GM06990 (cell line): ENCODE data around the gene USF3.
A peak's percentile ranks its signal among the peaks of the same experiment; 100 is the strongest.

Experiments used
- DNase-seq: peaks from one replicate; pipeline ENCODE4 v3.0.0-alpha.2; 2011; ENCODE audit not compliant: insufficient read length; ENCODE audit errors: extremely low read depth
- H3K27me3 ChIP-seq: replicated peaks from 2 replicates; pipeline ENCODE4 v1.6.0; 2011; ENCODE audit warnings: low read length; ENCODE audit not compliant: control insufficient read depth, insufficient read depth
- H3K36me3 ChIP-seq: 2 replicates; pipeline ENCODE4 v1.5.1; 2011; ENCODE audit warnings: low read length; ENCODE audit not compliant: control insufficient read depth, insufficient read depth
- H3K4me3 ChIP-seq: replicated peaks from 2 replicates; pipeline ENCODE4 v1.5.1; 2011; ENCODE audit warnings: low read depth, mild to moderate bottlenecking, control low read depth, low read length
- CTCF ChIP-seq: IDR thresholded peaks from 2 replicates; pipeline ENCODE4 v1.5.1; 2011; ENCODE audit warnings: low read length, control low read depth, mild to moderate bottlenecking, inconsistent platforms; ENCODE audit not compliant: insufficient read depth, poor library complexity, severe bottlenecking

The USF3 gene

GRCh38 chr3:113607219-113607596 lies 89.2 kb downstream of the USF3 start:
- Histone ChIP-seq H3K36me3 (peaks cover 26% of the 10 kb centered on the region), H3K27me3 (no peaks in the 10 kb centered on the region), H3K4me3 (no peak overlapping the region)
- DNase-seq = no peak
- no peak for TF ChIP-seq CTCF

DNA sequence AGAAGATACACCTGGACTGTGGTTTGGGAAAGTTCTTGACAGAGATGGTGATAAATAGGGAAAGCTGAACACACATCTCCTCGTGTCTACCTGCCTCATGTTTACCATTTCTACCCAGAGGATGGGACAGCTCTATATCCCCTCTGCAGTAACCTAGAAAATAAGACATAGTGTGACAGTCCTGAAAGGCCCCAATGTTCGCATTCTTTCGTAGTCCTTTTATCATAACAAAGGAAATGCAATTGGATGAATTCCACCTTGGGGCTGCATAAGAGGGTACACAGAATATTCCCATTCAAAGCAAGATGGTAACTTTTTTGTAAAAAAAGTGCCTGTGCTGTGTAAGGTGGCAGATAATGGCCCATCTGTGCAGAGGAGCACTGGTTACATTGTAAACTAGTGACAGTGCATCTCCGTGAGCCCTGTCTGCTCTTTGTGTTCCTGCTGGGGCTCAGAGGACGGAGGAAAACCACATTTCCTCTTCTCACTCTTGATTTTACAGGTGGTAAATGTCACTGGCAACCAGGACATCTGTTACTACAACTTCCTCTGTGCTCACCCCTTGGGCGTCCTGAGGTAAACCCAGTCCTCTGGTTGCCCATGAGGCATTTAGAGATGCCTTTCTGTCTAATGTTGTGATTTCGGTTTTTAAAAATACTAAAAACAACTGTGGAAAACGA lies 89.8 kb downstream of the USF3 start:
- Histone ChIP-seq H3K27me3 (no peaks in the 10 kb centered on the region), H3K36me3 (peaks cover 23% of the 10 kb centered on the region), H3K4me3 (no peak overlapping the region)
- TF ChIP-seq CTCF = no peak
- DNase-seq = peak; percentile 41

DNA sequence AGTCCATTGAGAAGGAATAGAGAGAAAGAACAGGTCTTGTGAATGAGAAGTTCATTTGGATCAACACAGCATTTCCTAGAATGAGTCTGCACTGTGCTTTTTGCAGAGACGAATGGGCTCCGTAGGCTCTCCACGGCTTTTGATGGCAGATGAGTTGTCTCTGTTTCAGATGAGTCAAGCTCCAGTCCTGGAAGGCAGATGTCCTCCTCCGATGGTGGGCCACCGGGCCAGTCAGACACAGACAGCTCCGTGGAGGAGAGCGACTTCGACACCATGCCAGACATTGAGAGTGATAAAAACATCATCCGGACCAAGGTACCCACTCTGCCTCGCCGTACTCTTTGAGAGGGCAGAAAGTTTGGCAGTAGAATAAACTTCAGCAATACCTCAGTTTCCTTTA lies 93.6 kb downstream of the USF3 start:
- DNase-seq = no peak
- Histone ChIP-seq H3K4me3 (no peak overlapping the region), H3K27me3 (no peaks in the 10 kb centered on the region), H3K36me3 (peaks cover 8% of the 10 kb centered on the region)
- TF ChIP-seq CTCF = no peak

- DNase-seq = no peak
- Histone ChIP-seq H3K36me3 (peaks cover 8% of the 10 kb centered on the region), H3K27me3 (no peaks in the 10 kb centered on the region), H3K4me3 (no peak overlapping the region)
- no peak for TF ChIP-seq CTCF
Observed at GRCh38 chr3:113602256-113602655, 94.2 kb downstream of the USF3 start.

DNA sequence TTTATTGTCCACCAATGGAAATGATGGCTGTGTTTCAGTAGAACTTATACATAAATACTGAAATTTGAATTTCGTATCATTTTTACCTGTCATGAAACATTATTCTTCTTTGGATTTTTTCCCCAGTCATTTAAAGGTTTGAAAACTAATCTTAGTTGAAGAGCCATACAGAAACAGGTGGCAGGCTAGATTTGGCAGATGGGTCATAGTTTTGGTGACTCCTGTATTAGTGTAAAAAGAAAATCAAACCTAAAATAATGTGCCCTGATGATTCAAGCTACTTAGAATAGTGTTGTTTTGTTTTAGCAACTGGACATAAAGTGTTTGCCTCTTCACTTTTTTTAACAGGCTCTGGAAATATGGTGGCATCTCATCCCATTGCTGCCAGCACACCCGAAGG lies 95.2 kb downstream of the USF3 start:
- no peak for TF ChIP-seq CTCF
- H3K27me3 ChIP-seq = no peaks in the 10 kb centered on the region
- no peak for DNase-seq
- no peak overlapping the region for H3K4me3 ChIP-seq
- H3K36me3 ChIP-seq = peaks cover 8% of the 10 kb centered on the region
